Hepatocyte (in vitro differentiated cells): ENCODE results near the gene DENND4C. TPM values are rescaled to one million over a fixed set of nuclear protein-coding genes. Genes with fewer than 3 reads are reported as not detected.
A peak's percentile ranks its signal among the peaks of the same experiment; 100 is the strongest.

ENCODE experiments used
- DNase-seq: peaks from one replicate; pipeline ENCODE4 v3.0.0-alpha.2; 2016; ENCODE audit warnings: low spot score
- H2AFZ ChIP-seq: fragments of 200-600 bp; sonication (generic); 2 replicates; pipeline ENCODE4 v1.6.0; 2016; ENCODE audit warnings: antibody characterized with exemption, mild to moderate bottlenecking
- H3K27ac ChIP-seq: fragments of 200-600 bp; sonication (generic); 2 replicates; pipeline ENCODE4 v1.5.1; 2016; ENCODE audit warnings: mild to moderate bottlenecking
- H3K27me3 ChIP-seq: fragments of 200-600 bp; sonication (generic); 2 replicates; pipeline ENCODE4 v1.6.1; 2016
- H3K36me3 ChIP-seq: fragments of 200-600 bp; sonication (generic); replicated peaks from 2 replicates; pipeline ENCODE4 v1.5.1; 2016; ENCODE audit warnings: low read depth; ENCODE audit not compliant: insufficient read depth
- H3K4me1 ChIP-seq: fragments of 200-600 bp; sonication (generic); 2 replicates; pipeline ENCODE4 v1.5.1; 2016; ENCODE audit warnings: mild to moderate bottlenecking, moderate library complexity; ENCODE audit not compliant: insufficient read depth
- H3K4me2 ChIP-seq: fragments of 200-600 bp; sonication (generic); 2 replicates; pipeline ENCODE4 v1.6.0; 2016
- H3K4me3 ChIP-seq: fragments of 200-600 bp; sonication (generic); 2 replicates; pipeline ENCODE4 v1.5.1; 2016; ENCODE audit warnings: mild to moderate bottlenecking
- H3K79me2 ChIP-seq: fragments of 200-600 bp; sonication (generic); 2 replicates; pipeline ENCODE4 v1.6.0; 2017; ENCODE audit warnings: mild to moderate bottlenecking
- H3K9me2 ChIP-seq: fragments of 200-600 bp; sonication (generic); replicated peaks from 2 replicates; pipeline ENCODE4 v1.6.0; 2017; ENCODE audit warnings: mild to moderate bottlenecking; ENCODE audit not compliant: insufficient read depth
- H3K9me3 ChIP-seq: fragments of 200-600 bp; sonication (generic); 2 replicates; pipeline ENCODE4 v1.5.1; 2016; ENCODE audit warnings: low read depth, mild to moderate bottlenecking
- H4K20me1 ChIP-seq: fragments of 200-600 bp; sonication (generic); 2 replicates; pipeline ENCODE4 v1.6.0; 2016; ENCODE audit warnings: mild to moderate bottlenecking; ENCODE audit not compliant: insufficient read depth, poor library complexity, severe bottlenecking
- CTCF ChIP-seq: fragments of 200-600 bp; sonication (generic); IDR thresholded peaks from 2 replicates; pipeline ENCODE4 v1.5.1; 2016; ENCODE audit warnings: antibody characterized with exemption, mild to moderate bottlenecking; ENCODE audit not compliant: poor library complexity
- EZH2 ChIP-seq: fragments of 200-600 bp; sonication (generic); IDR thresholded peaks from 2 replicates; pipeline ENCODE4 v1.6.1; 2016; ENCODE audit warnings: antibody characterized with exemption, mild to moderate bottlenecking, borderline replicate concordance
- EZH2phosphoT487 ChIP-seq: fragments of 200-600 bp; sonication (generic); IDR thresholded peaks from one replicate; pipeline ENCODE4 v1.6.1; 2018; ENCODE audit warnings: antibody characterized with exemption, mild to moderate bottlenecking, low read depth, moderate library complexity; ENCODE audit not compliant: unreplicated experiment, severe bottlenecking
- WGBS: methylation state at CpG from one replicate; pipeline ENCODE4 v1.1.6; 2016; ENCODE audit warnings: low lambda C conversion rate; ENCODE audit errors: missing lambda C conversion rate; 5-methylcytosine and 5-hydroxymethylcytosine counted together
- polyA plus RNA-seq: library from polyadenylated mRNA; unstranded; fragments of >200 nt; fragmentation: Nextera tagmentation; extraction: Ambion mirVana; gene quantifications from 2 replicates; pipeline ENCODE4 v1.2.1, GENCODE V29; 2016
- total RNA-seq: library from RNA; depleted of rRNA; stranded (reverse); fragments of >200 nt; gene quantifications from 2 replicates; pipeline ENCODE4 v1.2.3, GENCODE V29; 2014

DENND4C gene
- total and polyA plus RNA-seq, 2 experiments from 2014 or later = 14.9 to 82.6 TPM

GRCh38 chr9:19233344-19233743 lies 2.9 kb downstream of the DENND4C start:
- H4K20me1 ChIP-seq = peaks cover 54% of the 10 kb centered on the region
- no peak for DNase-seq
- TF ChIP-seq EZH2 (no peak), CTCF (no peak), EZH2phosphoT487 (no peak)
- H3K79me2 ChIP-seq = peaks cover 75% of the 10 kb centered on the region
- no peaks in the 10 kb centered on the region for H3K36me3 ChIP-seq
- no peaks in the 10 kb centered on the region for H3K9me2 ChIP-seq
- no peaks in the 10 kb centered on the region for H3K27me3 ChIP-seq
- H3K9me3 ChIP-seq = no peaks in the 10 kb centered on the region
- no peak overlapping the region for H2AFZ ChIP-seq
- 87% methylated on average over 5 of the region's 5 CpGs for WGBS
- peak overlapping the region; percentile 97 for H3K27ac ChIP-seq
- peak overlapping the region; percentile 91 for H3K4me2 ChIP-seq
- H3K4me1 ChIP-seq = peaks cover 11% of the 10 kb centered on the region
- peak overlapping the region; percentile 11 for H3K4me3 ChIP-seq

GRCh38 chr9:19239955-19240354 lies 9.5 kb downstream of the DENND4C start:
- DNase-seq = no peak
- H2AFZ ChIP-seq = no peak overlapping the region
- H3K27me3 ChIP-seq = no peaks in the 10 kb centered on the region
- H4K20me1 ChIP-seq = peaks cover 72% of the 10 kb centered on the region
- H3K9me2 ChIP-seq = no peaks in the 10 kb centered on the region
- no peak overlapping the region for H3K4me2 ChIP-seq
- TF ChIP-seq EZH2 (no peak), CTCF (no peak), EZH2phosphoT487 (no peak)
- peaks cover 98% of the 10 kb centered on the region for H3K79me2 ChIP-seq
- no peaks in the 10 kb centered on the region for H3K9me3 ChIP-seq
- no peaks in the 10 kb centered on the region for H3K36me3 ChIP-seq
- no peak overlapping the region for H3K4me3 ChIP-seq
- no peak overlapping the region for H3K27ac ChIP-seq
- H3K4me1 ChIP-seq = no peaks in the 10 kb centered on the region

DNA sequence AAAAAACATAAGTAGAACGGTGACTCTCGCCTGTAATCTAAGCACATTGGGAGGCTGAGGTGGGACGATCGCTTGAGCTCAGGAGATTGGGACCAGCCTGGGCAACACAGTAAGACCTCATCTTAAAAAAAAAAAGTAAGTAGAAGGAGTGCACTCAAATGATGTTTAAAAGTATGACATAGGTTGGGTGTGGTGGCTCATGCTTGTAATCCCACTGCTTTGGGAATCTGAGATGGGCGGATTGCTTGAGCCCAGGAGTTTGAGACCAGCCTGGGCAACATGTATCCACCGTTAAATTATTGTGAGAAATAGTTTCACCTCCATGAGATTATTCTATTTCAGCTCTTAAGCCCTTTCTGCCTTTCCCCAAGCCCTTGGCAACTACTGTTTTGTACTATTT lies 11.2 kb downstream of the DENND4C start:
- Histone ChIP-seq H3K4me1 (no peaks in the 10 kb centered on the region), H3K4me2 (no peak overlapping the region), H3K4me3 (no peak overlapping the region), H4K20me1 (peaks cover 66% of the 10 kb centered on the region), H3K36me3 (no peaks in the 10 kb centered on the region), H3K79me2 (peaks cover 98% of the 10 kb centered on the region), H3K9me2 (no peaks in the 10 kb centered on the region), H3K9me3 (no peaks in the 10 kb centered on the region), H3K27me3 (no peaks in the 10 kb centered on the region), H2AFZ (no peak overlapping the region), H3K27ac (no peak overlapping the region)
- TF ChIP-seq EZH2phosphoT487 = no peak
- TF ChIP-seq EZH2 = no peak
- TF ChIP-seq CTCF = no peak
- no peak for DNase-seq
- 67% methylated on average over 6 of the region's 6 CpGs for WGBS
